ENCODE measurements around the gene PPP1R9A.

Gene PPP1R9A

GRCh38 chr7:94971051-94971867, 63.9 kb downstream of the PPP1R9A start:
- H3K79me2 ChIP-seq: peaks cover 11% of the 10 kb centered on the region
- no peak overlapping the region for H3K27ac ChIP-seq
- H3K4me1 ChIP-seq: no peaks in the 10 kb centered on the region
- TF ChIP-seq, protein P1, sequence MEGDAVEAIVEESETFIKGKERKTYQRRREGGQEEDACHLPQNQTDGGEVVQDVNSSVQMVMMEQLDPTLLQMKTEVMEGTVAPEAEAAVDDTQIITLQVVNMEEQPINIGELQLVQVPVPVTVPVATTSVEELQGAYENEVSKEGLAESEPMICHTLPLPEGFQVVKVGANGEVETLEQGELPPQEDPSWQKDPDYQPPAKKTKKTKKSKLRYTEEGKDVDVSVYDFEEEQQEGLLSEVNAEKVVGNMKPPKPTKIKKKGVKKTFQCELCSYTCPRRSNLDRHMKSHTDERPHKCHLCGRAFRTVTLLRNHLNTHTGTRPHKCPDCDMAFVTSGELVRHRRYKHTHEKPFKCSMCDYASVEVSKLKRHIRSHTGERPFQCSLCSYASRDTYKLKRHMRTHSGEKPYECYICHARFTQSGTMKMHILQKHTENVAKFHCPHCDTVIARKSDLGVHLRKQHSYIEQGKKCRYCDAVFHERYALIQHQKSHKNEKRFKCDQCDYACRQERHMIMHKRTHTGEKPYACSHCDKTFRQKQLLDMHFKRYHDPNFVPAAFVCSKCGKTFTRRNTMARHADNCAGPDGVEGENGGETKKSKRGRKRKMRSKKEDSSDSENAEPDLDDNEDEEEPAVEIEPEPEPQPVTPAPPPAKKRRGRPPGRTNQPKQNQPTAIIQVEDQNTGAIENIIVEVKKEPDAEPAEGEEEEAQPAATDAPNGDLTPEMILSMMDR (IDR thresholded peaks at IDR 0.05): no peak
- no peak overlapping the region for H3K4me3 ChIP-seq (ENCODE audit: low read depth, low read length)
- H3K27me3 ChIP-seq (ENCODE audit: control insufficient read depth, insufficient read depth, low read length): no peaks in the 10 kb centered on the region
- H3K4me2 ChIP-seq (ENCODE audit: low read length): no peak overlapping the region
- H3K9me3 ChIP-seq (ENCODE audit: control insufficient read depth, low read length): no peaks in the 10 kb centered on the region
- no peak overlapping the region for H3K9ac ChIP-seq
- H2AFZ ChIP-seq: no peak overlapping the region
- H3K36me3 ChIP-seq (ENCODE audit: control insufficient read depth, insufficient read depth, low read length): no peaks in the 10 kb centered on the region

DNA sequence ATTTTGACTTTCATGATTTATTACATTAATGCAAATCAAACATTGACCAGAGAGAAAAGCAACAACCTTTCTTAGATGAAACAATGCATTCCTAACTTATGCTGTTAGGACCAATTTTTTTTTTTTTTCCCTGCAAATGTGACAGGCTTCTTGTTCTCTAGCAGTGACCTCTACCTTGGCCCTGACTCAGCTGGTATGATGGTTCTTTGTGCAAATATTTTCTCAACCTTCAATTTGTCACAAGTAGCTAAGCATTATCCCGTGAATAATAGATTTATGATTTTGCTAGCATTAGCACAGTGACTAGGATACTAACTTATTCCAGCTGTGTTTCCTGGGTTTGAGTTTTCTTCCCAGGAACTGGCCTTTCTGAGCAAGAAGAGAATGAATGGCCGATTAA, 64.9 kb downstream of the PPP1R9A start:
- Histone ChIP-seq H3K4me2 (ENCODE audit: low read length) (no peak overlapping the region), H2AFZ (no peak overlapping the region), H3K4me1 (no peaks in the 10 kb centered on the region), H3K9ac (no peak overlapping the region), H3K27ac (no peak overlapping the region), H3K27me3 (ENCODE audit: control insufficient read depth, insufficient read depth, low read length) (no peaks in the 10 kb centered on the region), H3K36me3 (ENCODE audit: control insufficient read depth, insufficient read depth, low read length) (no peaks in the 10 kb centered on the region), H3K4me3 (ENCODE audit: low read depth, low read length) (no peak overlapping the region), H3K9me3 (ENCODE audit: control insufficient read depth, low read length) (no peaks in the 10 kb centered on the region), H3K79me2 (peaks cover 19% of the 10 kb centered on the region)
- TF ChIP-seq, protein P1 (IDR thresholded peaks at IDR 0.05): no peak

DNA sequence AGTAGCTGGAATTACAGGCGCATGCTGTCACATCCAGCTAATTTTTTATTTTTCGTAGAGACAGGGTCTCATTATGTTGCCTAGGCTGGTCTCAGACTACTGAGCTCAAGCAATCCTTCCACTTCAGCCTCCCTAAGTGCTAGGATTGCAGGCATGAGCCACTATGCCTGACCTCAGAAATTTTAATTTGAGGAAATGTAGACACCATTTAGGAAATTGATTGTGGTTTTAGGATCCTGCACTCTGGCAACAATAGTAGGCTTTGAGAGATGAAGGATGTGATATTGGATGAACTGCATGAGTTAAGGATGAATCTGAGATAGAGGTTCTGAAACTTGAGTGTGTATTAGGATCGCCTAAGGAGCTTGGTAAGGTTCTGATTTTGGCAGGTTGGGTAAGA, 66.5 kb downstream of the PPP1R9A start:
- Histone ChIP-seq H2AFZ (no peak overlapping the region), H3K9ac (no peak overlapping the region), H3K4me1 (no peaks in the 10 kb centered on the region), H3K9me3 (ENCODE audit: control insufficient read depth, low read length) (no peaks in the 10 kb centered on the region), H3K4me3 (ENCODE audit: low read depth, low read length) (no peak overlapping the region), H3K4me2 (ENCODE audit: low read length) (no peak overlapping the region), H3K79me2 (peaks cover 18% of the 10 kb centered on the region), H3K36me3 (ENCODE audit: control insufficient read depth, insufficient read depth, low read length) (no peaks in the 10 kb centered on the region), H3K27me3 (ENCODE audit: control insufficient read depth, insufficient read depth, low read length) (no peaks in the 10 kb centered on the region), H3K27ac (no peak overlapping the region)
- TF ChIP-seq, protein P1 (IDR thresholded peaks at IDR 0.05): no peak

GRCh38 chr7:94974423-94974822, 67.0 kb downstream of the PPP1R9A start:
- Histone ChIP-seq H3K4me3 (ENCODE audit: low read depth, low read length) (no peak overlapping the region), H3K36me3 (ENCODE audit: control insufficient read depth, insufficient read depth, low read length) (no peaks in the 10 kb centered on the region), H3K27me3 (ENCODE audit: control insufficient read depth, insufficient read depth, low read length) (no peaks in the 10 kb centered on the region), H3K79me2 (peaks cover 19% of the 10 kb centered on the region), H3K4me2 (ENCODE audit: low read length) (no peak overlapping the region), H3K9me3 (ENCODE audit: control insufficient read depth, low read length) (no peaks in the 10 kb centered on the region), H3K9ac (no peak overlapping the region), H2AFZ (no peak overlapping the region), H3K27ac (no peak overlapping the region), H3K4me1 (no peaks in the 10 kb centered on the region)
- TF ChIP-seq, protein P1 (IDR thresholded peaks at IDR 0.05): no peak

- no peak overlapping the region for H3K9ac ChIP-seq
- no peak overlapping the region for H2AFZ ChIP-seq
- peaks cover 19% of the 10 kb centered on the region for H3K79me2 ChIP-seq
- no peaks in the 10 kb centered on the region for H3K9me3 ChIP-seq (ENCODE audit: control insufficient read depth, low read length)
- no peaks in the 10 kb centered on the region for H3K27me3 ChIP-seq (ENCODE audit: control insufficient read depth, insufficient read depth, low read length)
- no peaks in the 10 kb centered on the region for H3K4me1 ChIP-seq
- H3K4me3 ChIP-seq (ENCODE audit: low read depth, low read length): no peak overlapping the region
- H3K27ac ChIP-seq: no peak overlapping the region
- TF ChIP-seq, protein P1 (IDR thresholded peaks at IDR 0.05): no peak
- no peaks in the 10 kb centered on the region for H3K36me3 ChIP-seq (ENCODE audit: control insufficient read depth, insufficient read depth, low read length)
- no peak overlapping the region for H3K4me2 ChIP-seq (ENCODE audit: low read length)
These were observed 67.9 kb downstream of the PPP1R9A start for GRCh38 chr7:94975336-94975735.

Data from parathyroid adenoma (tissue), 2 donors.